ENCODE data around the gene PSMG3. TPM values are rescaled to one million over a fixed set of nuclear protein-coding genes. Genes with fewer than 3 reads are reported as not detected.

The PSMG3 gene
- total and polyA plus RNA-seq, 2 of the 8 experiments (the other 6 are each of a cell fraction or from before 2014, with no cell fraction given): 30.2 to 62.0 TPM

GRCh38 chr7:1587738-1588137, 17.9 kb upstream of the PSMG3 start (continued):
- TF ChIP-seq SRF (IDR thresholded peaks at IDR 0.05; ENCODE audit: low read depth, low read length): no peak
- TF ChIP-seq ASH2L (IDR thresholded peaks at IDR 0.05; ENCODE audit: low read length): no peak
- TF ChIP-seq FOSL1 (IDR thresholded peaks at IDR 0.05; ENCODE audit: insufficient read depth, low read depth, low read length): no peak
